PC-9 (cell line): ENCODE results near the gene OCSTAMP. TPM values are rescaled to one million over a fixed set of nuclear protein-coding genes. Genes with fewer than 3 reads are reported as not detected.

Experiments used
- BruUV-seq: library from RNA; stranded (reverse); fragments of 400-500 nt; replicated peaks from 2 replicates; lab custom pipeline; 2021; lab: Mats Ljungman, UMichigan
- CTCF ChIA-PET: fragments of 300-600 bp; sonication (Branson Sonifier 250); formaldehyde crosslinking; loops from one replicate; lab custom pipeline; 2022; ENCODE audit warnings: antibody characterized with exemption; lab: Charles Lee
- POLR2A ChIA-PET: fragments of 300-600 bp; sonication (Branson Sonifier 250); formaldehyde crosslinking; loops from one replicate; lab custom pipeline; 2022; ENCODE audit warnings: antibody characterized with exemption; ENCODE audit not compliant: unreplicated experiment; lab: Charles Lee
- DNase-seq, 2 experiments: peaks; one replicate each; pipeline versions ENCODE4 v3.0.0 to v3.0.0-alpha.2; 2015 to 2022; ENCODE audit warnings: mixed read lengths in 1 of 2
- H2AFZ ChIP-seq: fragments of 200-600 bp; sonication (generic); 2 replicates; pipeline ENCODE4 v1.8.1; 2017; ENCODE audit warnings: antibody characterized with exemption
- H3F3A ChIP-seq: fragments of 200-600 bp; sonication (generic); 2 replicates; pipeline ENCODE4 v1.8.1; 2017; ENCODE audit warnings: antibody characterized with exemption, mild to moderate bottlenecking, low read depth; ENCODE audit not compliant: insufficient read depth
- H3K27ac ChIP-seq: fragments of 200-600 bp; sonication (generic); 2 replicates; pipeline ENCODE4 v1.6.1; 2016; ENCODE audit warnings: mixed run types
- H3K27me3 ChIP-seq: fragments of 200-600 bp; sonication (generic); 2 replicates; pipeline ENCODE4 v1.6.1; 2016; ENCODE audit warnings: low read depth, mixed run types; ENCODE audit not compliant: insufficient read depth
- H3K36me3 ChIP-seq: fragments of 200-600 bp; sonication (generic); 2 replicates; pipeline ENCODE4 v1.6.1; 2016; ENCODE audit warnings: low read depth, mixed run types
- H3K4me1 ChIP-seq: fragments of 200-600 bp; sonication (generic); replicated peaks from 2 replicates; pipeline ENCODE4 v1.6.1; 2016; ENCODE audit warnings: mixed run types; ENCODE audit not compliant: insufficient read depth
- H3K4me2 ChIP-seq: fragments of 200-600 bp; sonication (generic); 2 replicates; pipeline ENCODE4 v1.6.1; 2017; ENCODE audit warnings: mixed run types
- H3K4me3 ChIP-seq: fragments of 200-600 bp; sonication (generic); 2 replicates; pipeline ENCODE4 v1.6.1; 2016; ENCODE audit warnings: mixed run types
- H3K79me2 ChIP-seq: fragments of 200-600 bp; sonication (generic); 2 replicates; pipeline ENCODE4 v1.6.1; 2017; ENCODE audit warnings: low read depth, mixed run types
- H3K9me2 ChIP-seq: fragments of 200-600 bp; sonication (generic); 2 replicates; pipeline ENCODE4 v1.8.1; 2017; ENCODE audit warnings: mild to moderate bottlenecking; ENCODE audit not compliant: insufficient read depth
- H3K9me3 ChIP-seq: fragments of 200-600 bp; sonication (generic); 2 replicates; pipeline ENCODE4 v1.8.1; 2016; ENCODE audit warnings: low read depth; ENCODE audit not compliant: insufficient read depth
- H4K20me1 ChIP-seq: fragments of 200-600 bp; sonication (generic); 2 replicates; pipeline ENCODE4 v1.8.1; 2017; ENCODE audit not compliant: insufficient read depth
- EZH2 ChIP-seq: fragments of 200-600 bp; sonication (generic); IDR thresholded peaks from 2 replicates; pipeline ENCODE4 v1.8.0; 2017; ENCODE audit warnings: antibody characterized with exemption, low read depth
- intact Hi-C: fragments of 100-400 bp; cut with micrococcal nuclease; formaldehyde crosslinking; loops from one replicate; pipeline ENCODE4 v1.10.0; 2022; ENCODE audit not compliant: unreplicated experiment
- total RNA-seq: library from RNA; stranded (reverse); gene quantifications from 2 replicates; pipeline ENCODE4 v1.2.3, GENCODE V29; 2021
- TF ChIP-seq, protein P1 (sequence below): fragments of 200-600 bp; sonication (generic); conservative IDR thresholded peaks from 2 replicates; pipeline ENCODE4 v1.6.1; 2017; ENCODE audit warnings: mixed run types, antibody characterized with exemption, mild to moderate bottlenecking, moderate library complexity

The OCSTAMP gene
- total RNA-seq, 1 experiment from 2014 or later, result not detected

DNA sequence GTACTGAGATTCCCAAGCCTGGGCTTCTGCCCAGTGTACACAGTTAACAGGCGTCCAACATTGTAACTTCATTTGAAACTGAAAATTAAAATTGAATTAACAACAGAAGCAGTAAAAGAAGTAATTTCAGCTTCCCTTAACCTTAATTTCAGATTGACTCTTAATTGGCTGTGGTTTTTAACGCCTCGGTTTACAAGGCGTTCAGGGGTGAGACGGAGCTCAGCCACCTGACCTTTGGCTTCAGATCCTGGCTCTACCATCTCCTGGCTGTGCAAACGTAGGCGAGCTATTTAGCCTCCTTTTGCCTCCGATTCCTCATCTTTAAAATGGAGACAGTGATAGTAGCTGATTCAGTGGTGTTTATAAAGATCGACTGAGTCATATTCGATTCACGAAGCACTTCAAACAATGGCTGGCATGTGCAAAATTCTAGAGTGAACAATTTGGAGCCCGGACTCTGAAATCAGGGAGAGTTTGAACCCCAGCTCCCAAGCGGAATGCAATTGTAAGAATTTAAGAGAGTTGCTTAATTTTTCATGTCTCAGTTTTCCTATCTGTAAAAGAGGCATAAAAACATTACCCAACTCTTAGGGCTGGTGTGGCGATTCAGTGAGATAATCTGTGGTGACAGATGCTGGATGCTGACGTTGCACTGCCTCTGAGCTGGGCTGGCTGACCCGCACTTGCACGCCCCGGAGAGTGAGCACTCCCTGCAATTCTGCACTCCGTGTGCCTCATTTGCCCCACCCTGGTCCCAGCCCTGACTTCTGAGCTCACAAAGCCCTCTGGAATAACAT is 23.5 kb upstream of the OCSTAMP start:
- no peaks in the 10 kb centered on the region for H3K79me2 ChIP-seq
- H3F3A ChIP-seq, result no peaks in the 10 kb centered on the region
- no peak for DNase-seq
- intact Hi-C loops, result no loop called here
- BruUV-seq, result no TSS peak
- no peaks in the 10 kb centered on the region for H4K20me1 ChIP-seq
- no peaks in the 10 kb centered on the region for H3K27me3 ChIP-seq
- no peaks in the 10 kb centered on the region for H3K4me1 ChIP-seq
- no peaks in the 10 kb centered on the region for H3K9me2 ChIP-seq
- TF ChIP-seq, protein P1, sequence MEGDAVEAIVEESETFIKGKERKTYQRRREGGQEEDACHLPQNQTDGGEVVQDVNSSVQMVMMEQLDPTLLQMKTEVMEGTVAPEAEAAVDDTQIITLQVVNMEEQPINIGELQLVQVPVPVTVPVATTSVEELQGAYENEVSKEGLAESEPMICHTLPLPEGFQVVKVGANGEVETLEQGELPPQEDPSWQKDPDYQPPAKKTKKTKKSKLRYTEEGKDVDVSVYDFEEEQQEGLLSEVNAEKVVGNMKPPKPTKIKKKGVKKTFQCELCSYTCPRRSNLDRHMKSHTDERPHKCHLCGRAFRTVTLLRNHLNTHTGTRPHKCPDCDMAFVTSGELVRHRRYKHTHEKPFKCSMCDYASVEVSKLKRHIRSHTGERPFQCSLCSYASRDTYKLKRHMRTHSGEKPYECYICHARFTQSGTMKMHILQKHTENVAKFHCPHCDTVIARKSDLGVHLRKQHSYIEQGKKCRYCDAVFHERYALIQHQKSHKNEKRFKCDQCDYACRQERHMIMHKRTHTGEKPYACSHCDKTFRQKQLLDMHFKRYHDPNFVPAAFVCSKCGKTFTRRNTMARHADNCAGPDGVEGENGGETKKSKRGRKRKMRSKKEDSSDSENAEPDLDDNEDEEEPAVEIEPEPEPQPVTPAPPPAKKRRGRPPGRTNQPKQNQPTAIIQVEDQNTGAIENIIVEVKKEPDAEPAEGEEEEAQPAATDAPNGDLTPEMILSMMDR, result no peak
- TF ChIP-seq EZH2, result no peak
- ChIA-PET POLR2A (interaction anchor here (0.6 kb wide), 1 partner anchor 62 kb away, joined by 3 read pairs; no protein-coding TSS in a partner anchor), CTCF (interaction anchor here (0.6 kb wide), 1 partner anchor 241 kb away, joined by 3 read pairs; no protein-coding TSS in a partner anchor)
- H3K4me3 ChIP-seq, result no peak overlapping the region
- H3K36me3 ChIP-seq, result no peaks in the 10 kb centered on the region
- no peak overlapping the region for H3K27ac ChIP-seq
- H2AFZ ChIP-seq, result no peak overlapping the region
- H3K9me3 ChIP-seq, result no peaks in the 10 kb centered on the region
- H3K4me2 ChIP-seq, result no peak overlapping the region

DNA sequence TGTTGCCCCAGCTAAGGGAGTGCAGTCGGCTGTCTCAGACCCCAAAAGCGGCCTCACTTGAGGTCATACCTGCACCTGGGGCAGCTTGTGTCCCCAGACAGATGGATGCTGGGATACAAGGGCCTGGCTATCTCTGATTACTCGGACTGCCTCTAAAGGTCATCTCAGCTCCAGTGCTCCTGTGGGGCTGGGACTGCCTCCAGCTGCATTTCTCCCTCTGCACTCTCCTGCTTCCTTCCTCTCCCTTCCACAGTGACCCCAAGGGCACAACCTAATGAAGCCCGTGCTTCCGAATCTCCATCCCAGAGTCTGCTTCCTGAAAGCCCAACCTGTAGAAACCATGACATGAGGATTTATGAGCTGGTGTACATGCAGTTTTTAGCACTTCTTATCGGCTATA is 22.8 kb upstream of the OCSTAMP start:
- H3F3A ChIP-seq, result no peaks in the 10 kb centered on the region
- no peaks in the 10 kb centered on the region for H3K79me2 ChIP-seq
- no peak overlapping the region for H3K27ac ChIP-seq
- no peak overlapping the region for H2AFZ ChIP-seq
- intact Hi-C loops, result no loop called here
- no peak overlapping the region for H3K4me2 ChIP-seq
- H3K4me1 ChIP-seq, result no peaks in the 10 kb centered on the region
- no peaks in the 10 kb centered on the region for H3K9me2 ChIP-seq
- H3K36me3 ChIP-seq, result no peaks in the 10 kb centered on the region
- H4K20me1 ChIP-seq, result no peaks in the 10 kb centered on the region
- ChIA-PET POLR2A (no interaction called here), CTCF (no interaction called here)
- BruUV-seq, result no TSS peak
- no peaks in the 10 kb centered on the region for H3K27me3 ChIP-seq
- H3K4me3 ChIP-seq, result no peak overlapping the region
- no peak for DNase-seq
- H3K9me3 ChIP-seq, result no peaks in the 10 kb centered on the region
- TF ChIP-seq, protein P1, result no peak

DNA sequence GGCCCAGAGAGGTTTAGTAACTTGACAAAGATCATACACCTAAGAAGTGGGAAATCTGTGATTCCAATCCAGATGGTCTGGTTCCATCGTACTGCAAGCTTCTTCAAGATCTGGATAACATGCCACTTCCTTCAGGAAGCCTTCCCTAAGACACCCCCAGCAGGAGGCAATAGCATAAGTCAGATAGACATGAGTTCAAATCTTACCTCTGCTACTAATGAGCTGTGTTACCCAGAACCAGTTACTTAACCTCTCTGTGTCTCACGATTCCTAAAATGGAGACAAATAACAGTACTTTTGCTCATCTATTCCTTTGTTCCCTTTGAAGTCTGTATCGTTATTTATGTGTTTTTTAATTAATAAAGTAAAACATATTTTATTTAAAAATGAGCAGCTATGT is 22.3 kb upstream of the OCSTAMP start:
- CTCF ChIA-PET, result no interaction called here
- Histone ChIP-seq H3K27ac (no peak overlapping the region), H3F3A (no peaks in the 10 kb centered on the region), H3K79me2 (no peaks in the 10 kb centered on the region), H3K4me1 (no peaks in the 10 kb centered on the region), H3K4me2 (no peak overlapping the region), H3K36me3 (no peaks in the 10 kb centered on the region), H4K20me1 (no peaks in the 10 kb centered on the region), H3K9me2 (no peaks in the 10 kb centered on the region), H3K27me3 (no peaks in the 10 kb centered on the region), H2AFZ (no peak overlapping the region), H3K9me3 (no peaks in the 10 kb centered on the region), H3K4me3 (no peak overlapping the region)
- intact Hi-C loops, result no loop called here
- no peak for DNase-seq
- TF ChIP-seq, protein P1, result no peak
- TF ChIP-seq EZH2, result no peak
- POLR2A ChIA-PET, result no interaction called here
- no TSS peak for BruUV-seq
